ENCODE results near the gene CDCA3.

The CDCA3 gene

DNA sequence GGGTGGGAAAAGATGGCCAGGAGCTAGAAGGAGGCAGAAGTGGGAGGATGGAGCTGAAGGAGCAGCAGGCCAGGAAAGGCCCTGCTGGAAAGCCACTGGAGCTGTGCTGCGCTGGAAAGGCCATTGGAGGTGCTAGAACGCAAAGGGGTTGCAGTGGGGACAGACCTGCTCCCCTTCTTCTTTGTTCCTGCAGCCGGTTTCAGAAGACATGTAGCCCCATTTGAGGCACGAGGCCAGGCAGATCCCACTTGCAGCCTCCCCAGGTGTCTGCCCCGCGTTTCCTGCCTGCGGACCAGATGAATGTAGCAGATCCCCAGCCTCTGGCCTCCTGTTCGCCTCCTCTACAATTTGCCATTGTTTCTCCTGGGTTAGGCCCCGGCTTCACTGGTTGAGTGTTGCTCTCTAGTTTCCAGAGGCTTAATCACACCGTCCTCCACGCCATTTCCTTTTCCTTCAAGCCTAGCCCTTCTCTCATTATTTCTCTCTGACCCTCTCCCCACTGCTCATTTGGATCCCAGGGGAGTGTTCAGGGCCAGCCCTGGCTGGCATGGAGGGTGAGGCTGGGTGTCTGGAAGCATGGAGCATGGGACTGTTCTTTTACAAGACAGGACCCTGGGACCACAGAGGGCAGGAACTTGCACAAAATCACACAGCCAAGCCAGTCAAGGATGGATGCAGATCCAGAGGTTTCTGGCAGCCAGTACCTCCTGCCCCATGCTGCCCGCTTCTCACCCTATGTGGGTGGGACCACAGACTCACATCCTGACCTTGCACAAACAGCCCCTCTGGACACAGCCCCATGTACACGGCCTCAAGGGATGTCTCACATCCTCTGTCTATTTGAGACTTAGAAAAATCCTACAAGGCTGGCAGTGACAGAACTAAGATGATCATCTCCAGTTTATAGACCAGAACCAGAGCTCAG is 31.7 kb downstream of the CDCA3 start:
- no peak for DNase-seq

- no peak for DNase-seq
Measured at GRCh38 chr12:6818645-6819044, 32.4 kb downstream of the CDCA3 start.

DNA sequence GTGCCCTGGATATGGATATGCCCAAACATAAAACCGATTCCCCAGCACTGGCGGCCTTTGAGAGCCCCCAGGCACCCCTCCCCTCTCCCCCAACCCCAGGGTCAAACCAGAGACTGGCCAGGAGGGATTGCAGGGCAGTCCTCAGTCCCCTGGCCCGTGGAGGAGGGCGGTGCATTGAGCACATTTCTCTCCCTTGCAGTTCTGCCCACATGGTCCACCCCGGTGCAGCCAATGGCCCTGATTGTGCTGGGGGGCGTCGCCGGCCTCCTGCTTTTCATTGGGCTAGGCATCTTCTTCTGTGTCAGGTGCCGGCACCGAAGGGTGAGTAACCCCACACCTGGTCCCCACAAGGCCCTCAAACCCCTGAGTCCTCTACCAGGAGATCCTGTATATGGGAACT is 32.9 kb downstream of the CDCA3 start:
- no peak for DNase-seq

DNA sequence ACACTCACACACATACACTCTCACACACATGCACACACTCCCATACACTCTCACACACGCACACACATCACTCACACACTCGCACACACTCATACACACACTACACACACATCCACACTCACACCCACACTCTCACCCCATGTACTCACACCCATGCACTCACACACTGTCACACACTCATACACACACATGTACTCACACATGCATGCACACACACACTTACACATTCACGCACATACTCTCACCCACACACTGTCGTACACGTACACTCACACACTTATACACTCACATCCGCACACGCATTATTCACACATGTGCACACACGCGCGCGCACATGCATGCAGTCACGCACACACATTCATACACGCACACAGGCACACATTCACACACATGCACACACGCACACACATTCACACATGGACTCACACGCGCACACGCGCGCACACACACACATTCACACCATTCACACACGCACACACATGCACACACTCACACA is 33.4 kb downstream of the CDCA3 start:
- DNase-seq: no peak

DNA sequence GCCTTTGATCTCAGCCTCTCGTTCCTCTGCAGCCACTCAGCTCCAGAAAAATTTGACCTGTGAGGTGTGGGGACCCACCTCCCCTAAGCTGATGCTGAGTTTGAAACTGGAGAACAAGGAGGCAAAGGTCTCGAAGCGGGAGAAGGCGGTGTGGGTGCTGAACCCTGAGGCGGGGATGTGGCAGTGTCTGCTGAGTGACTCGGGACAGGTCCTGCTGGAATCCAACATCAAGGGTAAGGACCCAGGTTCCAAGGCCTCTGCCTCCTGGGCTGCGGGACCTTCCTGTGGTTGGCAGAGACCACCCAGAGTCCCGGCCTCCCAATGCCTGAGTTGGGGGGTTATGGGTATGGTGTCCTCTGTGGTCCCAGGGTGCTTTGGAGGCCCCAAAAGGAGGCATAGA is 34.0 kb downstream of the CDCA3 start:
- no peak for DNase-seq

GRCh38 chr12:6816598-6816997 is 34.5 kb downstream of the CDCA3 start:
- DNase-seq: no peak

DNA sequence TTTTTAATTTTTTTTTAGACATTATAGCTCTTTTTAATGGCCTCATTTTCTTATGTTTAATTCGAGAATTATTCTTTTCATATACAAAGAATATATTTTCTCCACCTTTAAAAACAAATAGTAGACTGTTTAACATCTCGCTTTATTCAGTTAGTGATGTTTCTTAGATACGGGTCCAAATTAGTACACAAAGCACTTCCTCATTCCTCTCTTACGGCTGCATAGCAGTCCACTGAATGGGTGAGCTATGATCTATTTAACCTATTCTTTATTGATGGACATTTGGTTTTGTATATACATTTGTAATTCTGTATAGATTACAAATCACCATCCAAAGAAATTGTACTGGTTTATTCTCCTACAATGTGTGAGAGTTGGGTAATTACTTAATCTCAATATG is 37.7 kb downstream of the CDCA3 start:
- DNase-seq: no peak

DNA sequence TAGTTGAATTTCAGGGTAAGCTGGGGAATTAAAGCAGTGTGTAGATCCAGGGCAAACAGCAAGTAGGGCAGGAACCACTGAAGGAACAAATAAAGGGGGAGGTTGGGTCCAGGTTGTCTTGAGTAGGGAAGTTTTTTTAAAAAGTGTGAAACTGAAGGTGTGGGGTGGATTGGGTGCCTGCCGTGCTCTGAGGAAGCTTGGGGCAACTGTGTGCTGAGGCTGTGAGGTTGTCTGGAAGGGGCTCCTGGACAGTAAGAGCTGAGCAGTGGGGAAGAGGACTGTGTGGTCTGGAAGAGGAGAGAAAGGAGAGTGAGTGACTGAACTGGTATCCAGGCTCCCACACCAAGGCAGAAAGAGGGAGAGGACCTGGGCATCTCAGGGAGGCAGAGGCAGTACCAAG is 40.3 kb downstream of the CDCA3 start:
- DNase-seq: no peak

DNA sequence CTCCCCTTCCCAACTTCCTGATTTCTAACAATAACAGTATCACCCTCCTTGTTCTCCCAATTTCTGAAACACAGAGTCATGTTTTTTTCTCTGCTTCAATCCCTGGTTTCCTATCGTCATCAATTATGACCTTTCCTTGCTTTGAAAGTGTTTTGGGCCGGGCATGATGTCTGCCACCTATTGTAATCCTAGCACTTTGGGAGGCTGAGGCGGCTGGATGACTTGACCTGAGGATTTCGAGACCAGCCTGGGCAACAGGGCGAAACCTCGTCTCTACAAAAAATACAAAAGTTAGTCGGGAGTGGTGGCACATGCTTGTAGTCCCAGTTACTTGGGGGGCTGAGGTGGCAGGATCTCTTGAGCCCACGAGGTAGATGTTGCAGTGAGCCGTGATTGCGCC is 42.0 kb downstream of the CDCA3 start:
- DNase-seq: no peak

GRCh38 chr12:6807170-6807569 is 43.9 kb downstream of the CDCA3 start:
- no peak for DNase-seq

DNA sequence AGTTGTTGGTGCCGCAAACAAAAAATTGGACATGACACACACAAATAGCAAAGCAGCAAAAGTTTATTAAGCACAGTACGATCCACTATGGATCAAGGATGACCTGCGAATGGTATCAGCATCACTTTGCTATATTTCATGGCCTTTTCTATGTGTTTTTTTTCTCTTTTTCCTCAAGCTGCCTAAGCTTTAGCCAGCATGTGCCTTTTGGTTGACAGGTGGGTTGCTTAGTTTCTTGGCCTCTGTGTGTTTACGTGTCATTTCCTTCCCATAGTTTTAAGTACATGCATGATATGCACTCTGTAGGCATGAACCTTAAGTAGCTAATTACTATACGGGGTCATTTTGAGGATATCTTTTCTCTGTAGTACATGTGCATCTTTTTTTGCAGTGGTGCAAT is 51.9 kb downstream of the CDCA3 start:
- DNase-seq: no peak

All from stimulated activated CD4-positive, alpha-beta T cell treated with anti-CD3 and anti-CD28 coated beads, Interleukin-1b, Interleukin-23, amount 100 ng/mL, for 48 hours (primary cell).